D721Med (cell line): ENCODE results near the gene CLEC14A.

Experiments
- DNase-seq: peaks from one replicate; pipeline ENCODE4 v3.0.0; 2011; ENCODE audit warnings: low spot score; ENCODE audit not compliant: insufficient read length
- FAIRE-seq: peaks from 2 replicates; lab custom pipeline; 2011; peaks lifted over from hg19 to GRCh38; lab: Jason Lieb, UNC
- TF ChIP-seq, protein P1 (sequence below): IDR thresholded peaks from 2 replicates; pipeline ENCODE4 v1.5.1; 2012; ENCODE audit warnings: mild to moderate bottlenecking, control low read depth; ENCODE audit not compliant: insufficient read depth; ENCODE audit errors: missing control alignments

The CLEC14A gene

GRCh38 chr14:38250331-38250730 lies 5.6 kb downstream of the CLEC14A start:
- FAIRE-seq (no peak), DNase-seq (no peak)

DNA sequence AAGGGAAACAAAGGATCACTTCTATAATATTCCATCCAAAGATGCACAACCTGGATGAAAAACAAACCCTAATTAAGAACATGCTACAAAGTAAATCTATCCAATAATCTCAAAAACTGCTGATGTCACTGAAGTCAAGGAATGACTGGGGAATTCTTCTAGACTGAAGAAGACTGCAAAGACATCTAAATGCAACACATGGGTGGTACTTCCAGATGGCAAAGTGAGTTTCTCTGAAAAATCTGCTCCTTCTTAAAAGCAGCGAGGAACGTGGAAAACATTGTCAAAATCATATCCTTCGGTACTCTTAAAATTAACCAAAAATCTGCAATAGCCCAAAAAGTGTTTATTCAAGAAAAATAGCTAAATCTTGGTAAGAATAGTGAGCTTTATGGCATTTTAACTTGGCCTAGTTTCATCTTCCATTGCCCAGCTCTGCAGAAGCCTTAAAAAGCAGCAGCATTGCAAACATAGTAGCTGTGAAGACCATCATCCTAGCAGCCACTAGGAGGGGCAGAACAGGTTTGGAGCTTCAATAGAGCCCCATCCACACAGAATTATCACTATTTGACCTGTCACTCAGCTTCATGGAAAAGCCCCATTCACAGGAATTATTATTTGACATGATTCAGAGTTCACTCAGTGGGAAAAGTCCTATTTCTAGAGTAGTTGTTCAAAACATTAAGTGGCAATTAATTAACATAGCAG lies 7.4 kb downstream of the CLEC14A start:
- DNase-seq (no peak), FAIRE-seq (no peak)

More at GRCh38 chr14:38250331-38250730, 5.6 kb downstream of the CLEC14A start:
- TF ChIP-seq, protein P1, sequence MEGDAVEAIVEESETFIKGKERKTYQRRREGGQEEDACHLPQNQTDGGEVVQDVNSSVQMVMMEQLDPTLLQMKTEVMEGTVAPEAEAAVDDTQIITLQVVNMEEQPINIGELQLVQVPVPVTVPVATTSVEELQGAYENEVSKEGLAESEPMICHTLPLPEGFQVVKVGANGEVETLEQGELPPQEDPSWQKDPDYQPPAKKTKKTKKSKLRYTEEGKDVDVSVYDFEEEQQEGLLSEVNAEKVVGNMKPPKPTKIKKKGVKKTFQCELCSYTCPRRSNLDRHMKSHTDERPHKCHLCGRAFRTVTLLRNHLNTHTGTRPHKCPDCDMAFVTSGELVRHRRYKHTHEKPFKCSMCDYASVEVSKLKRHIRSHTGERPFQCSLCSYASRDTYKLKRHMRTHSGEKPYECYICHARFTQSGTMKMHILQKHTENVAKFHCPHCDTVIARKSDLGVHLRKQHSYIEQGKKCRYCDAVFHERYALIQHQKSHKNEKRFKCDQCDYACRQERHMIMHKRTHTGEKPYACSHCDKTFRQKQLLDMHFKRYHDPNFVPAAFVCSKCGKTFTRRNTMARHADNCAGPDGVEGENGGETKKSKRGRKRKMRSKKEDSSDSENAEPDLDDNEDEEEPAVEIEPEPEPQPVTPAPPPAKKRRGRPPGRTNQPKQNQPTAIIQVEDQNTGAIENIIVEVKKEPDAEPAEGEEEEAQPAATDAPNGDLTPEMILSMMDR: no peak

DNA sequence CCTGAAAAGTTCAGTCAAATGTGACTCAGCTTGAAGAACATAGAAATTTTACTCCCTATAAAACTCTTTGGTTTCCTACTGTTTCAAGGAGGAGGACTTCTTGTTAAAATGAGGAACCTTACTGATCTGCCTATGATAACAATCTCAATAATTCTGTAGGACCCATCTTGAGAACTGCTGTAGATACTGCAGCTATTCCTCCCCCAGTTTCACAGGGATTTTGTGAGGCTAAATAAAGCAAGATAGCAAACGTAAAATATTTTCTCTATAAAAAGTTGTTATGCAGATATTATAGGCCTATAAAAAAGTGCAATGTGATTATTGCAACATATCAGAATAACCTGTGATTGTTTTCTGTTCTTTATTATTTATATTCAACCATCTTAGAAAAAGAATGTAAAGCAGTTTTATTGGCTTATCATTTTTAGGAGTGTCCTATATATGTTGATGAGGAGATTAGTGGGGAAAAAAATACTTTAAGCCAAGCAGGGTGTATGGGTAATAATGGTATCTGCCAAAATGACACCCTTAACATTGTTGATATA lies 12.1 kb downstream of the CLEC14A start:
- FAIRE-seq (no peak), DNase-seq (no peak)
- TF ChIP-seq, protein P1: no peak

More for the DNA sequence above, 7.4 kb downstream of the CLEC14A start:
- TF ChIP-seq, protein P1: no peak

DNA sequence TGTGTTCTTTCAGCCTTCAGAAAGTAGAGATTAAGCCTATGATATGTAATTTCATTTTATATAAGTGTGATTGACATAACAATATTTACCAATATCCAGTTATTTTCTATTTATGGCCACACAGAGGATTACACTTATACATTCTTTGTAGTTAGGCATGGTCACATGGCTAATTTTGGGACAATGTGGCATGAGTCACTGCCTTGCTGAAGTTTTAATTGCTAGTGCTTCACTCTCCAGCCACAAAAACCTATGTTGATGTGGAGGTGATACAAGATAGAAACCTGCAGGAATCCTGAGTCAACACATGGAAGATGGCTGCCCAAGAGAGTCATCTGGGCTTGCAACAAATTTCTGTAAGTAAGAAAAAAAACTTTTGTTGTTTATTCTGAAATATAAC lies 17.0 kb downstream of the CLEC14A start:
- no peak for FAIRE-seq
- TF ChIP-seq, protein P1: no peak

GRCh38 chr14:38238332-38238731 lies 17.6 kb downstream of the CLEC14A start:
- DNase-seq (no peak), FAIRE-seq (no peak)
- TF ChIP-seq, protein P1: no peak

More for the DNA sequence above, 17.0 kb downstream of the CLEC14A start:
- DNase-seq: no peak

- no peak for FAIRE-seq
- TF ChIP-seq, protein P1: no peak
Measured at GRCh38 chr14:38233218-38233617, 22.7 kb downstream of the CLEC14A start.

GRCh38 chr14:38226366-38226765 lies 29.5 kb downstream of the CLEC14A start:
- TF ChIP-seq, protein P1: no peak
- DNase-seq (no peak), FAIRE-seq (no peak)

More at GRCh38 chr14:38233218-38233617, 22.7 kb downstream of the CLEC14A start:
- DNase-seq: no peak
